HG02973 (cell line): Measurements from ENCODE around the gene YRDC.

Experiments used
- ATAC-seq: cut with Tn5 transposase; IDR thresholded peaks from one replicate; pipeline ENCODE4 v1.9.1; 2021; ENCODE audit warnings: moderate library complexity; ENCODE audit not compliant: unreplicated experiment

The YRDC gene

GRCh38 chr1:37822906-37823815, 15.2 kb upstream of the YRDC start:
- no peak for ATAC-seq

DNA sequence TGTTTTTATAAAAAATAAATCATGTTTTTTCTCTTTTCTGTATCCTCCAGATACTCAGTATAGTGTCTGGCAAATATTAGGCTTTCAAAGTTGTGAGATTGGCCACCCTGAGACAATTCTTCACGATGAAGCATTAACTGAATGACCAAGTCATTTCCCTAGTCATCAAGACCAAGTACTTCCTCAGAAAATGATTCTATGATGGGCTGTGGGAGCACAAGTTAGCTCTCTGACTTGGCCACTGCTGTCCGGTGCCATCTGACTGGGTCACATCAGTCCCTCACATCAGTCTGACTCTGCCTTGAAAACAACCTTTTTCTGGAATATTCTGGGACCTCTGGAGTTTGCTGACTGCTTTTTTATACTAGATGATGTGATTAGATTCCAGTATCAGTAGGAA, 13.5 kb upstream of the YRDC start:
- ATAC-seq, result no peak

DNA sequence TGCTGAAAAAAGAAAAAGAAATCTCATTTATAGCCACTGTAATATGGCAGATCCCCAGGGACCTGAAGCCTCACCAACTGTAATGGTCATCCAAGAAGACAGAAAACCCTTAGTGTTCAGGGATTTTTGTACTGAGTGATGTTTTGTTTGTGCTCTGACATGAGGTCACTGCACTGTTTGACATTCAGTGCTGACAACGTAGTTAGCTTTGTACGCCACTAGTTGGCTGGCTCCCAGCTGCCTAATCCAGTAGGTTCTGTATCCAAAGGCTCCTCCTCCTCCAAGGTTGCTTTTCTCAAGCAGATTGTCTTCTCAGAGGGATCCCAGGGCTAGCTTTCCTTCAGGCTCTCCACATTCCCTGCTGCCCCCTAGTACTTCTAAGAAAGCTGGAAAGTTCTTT, 9.5 kb upstream of the YRDC start:
- no peak for ATAC-seq

- no peak for ATAC-seq
Measured at GRCh38 chr1:37814252-37814651, 6.2 kb upstream of the YRDC start.

GRCh38 chr1:37813529-37814145, 5.6 kb upstream of the YRDC start:
- no peak for ATAC-seq

- peak; percentile 34 for ATAC-seq
Measured at GRCh38 chr1:37811027-37811655, 3.1 kb upstream of the YRDC start.

DNA sequence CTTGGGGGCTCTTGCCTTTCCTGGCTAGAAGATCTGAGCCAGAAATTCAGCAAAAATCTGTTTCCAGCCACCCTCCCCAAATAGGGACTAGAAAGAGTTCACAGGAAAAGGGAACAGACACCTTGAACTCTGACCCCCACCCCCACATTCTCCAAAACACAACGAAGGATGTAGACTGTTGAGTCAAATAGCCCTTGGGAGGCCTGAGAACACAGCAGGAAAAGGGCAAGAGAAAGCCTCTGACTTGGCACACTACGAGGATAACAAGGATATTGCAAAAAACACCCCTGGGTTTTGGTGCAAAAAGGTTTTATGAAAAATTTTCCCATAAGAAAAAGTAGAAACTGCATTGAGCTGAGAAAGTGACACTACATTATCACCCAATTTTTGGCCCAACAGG, 1.9 kb upstream of the YRDC start:
- no peak for ATAC-seq

GRCh38 chr1:37808369-37809319, 636 bp upstream of the YRDC start:
- peak; percentile 33 for ATAC-seq

- ATAC-seq, result no peak
Measured at GRCh38 chr1:37807220-37807554, 821 bp downstream of the YRDC start.

GRCh38 chr1:37802439-37802838, 5.6 kb downstream of the YRDC start:
- no peak for ATAC-seq

DNA sequence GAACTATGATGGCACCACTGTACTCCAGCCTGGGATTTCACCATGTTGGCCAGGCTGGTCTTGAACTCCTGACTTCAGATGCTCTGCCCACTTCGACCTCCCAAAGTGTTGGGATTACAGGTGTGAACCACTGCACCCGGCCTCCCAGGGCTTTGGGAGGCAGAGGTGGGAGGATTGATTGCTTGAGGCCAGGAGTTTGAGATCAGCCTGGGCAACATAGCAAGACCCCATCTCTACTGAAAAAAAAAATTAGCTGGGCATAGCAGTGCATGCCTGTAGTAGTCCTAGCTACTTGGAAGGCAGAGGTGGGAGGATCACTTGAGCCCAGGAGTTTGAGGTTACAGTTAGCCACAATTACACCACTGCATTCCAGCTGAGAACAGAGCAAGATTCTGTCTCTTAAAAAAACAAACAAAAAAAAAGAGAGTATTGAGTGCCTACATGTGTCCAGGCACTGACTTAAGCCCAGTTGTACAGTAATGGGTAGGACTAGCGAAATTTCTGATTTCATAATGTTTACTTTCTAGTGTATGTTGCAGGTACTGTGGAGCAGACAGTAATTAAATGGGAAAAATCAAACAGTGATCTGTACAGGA, 10.2 kb downstream of the YRDC start:
- ATAC-seq, result no peak

DNA sequence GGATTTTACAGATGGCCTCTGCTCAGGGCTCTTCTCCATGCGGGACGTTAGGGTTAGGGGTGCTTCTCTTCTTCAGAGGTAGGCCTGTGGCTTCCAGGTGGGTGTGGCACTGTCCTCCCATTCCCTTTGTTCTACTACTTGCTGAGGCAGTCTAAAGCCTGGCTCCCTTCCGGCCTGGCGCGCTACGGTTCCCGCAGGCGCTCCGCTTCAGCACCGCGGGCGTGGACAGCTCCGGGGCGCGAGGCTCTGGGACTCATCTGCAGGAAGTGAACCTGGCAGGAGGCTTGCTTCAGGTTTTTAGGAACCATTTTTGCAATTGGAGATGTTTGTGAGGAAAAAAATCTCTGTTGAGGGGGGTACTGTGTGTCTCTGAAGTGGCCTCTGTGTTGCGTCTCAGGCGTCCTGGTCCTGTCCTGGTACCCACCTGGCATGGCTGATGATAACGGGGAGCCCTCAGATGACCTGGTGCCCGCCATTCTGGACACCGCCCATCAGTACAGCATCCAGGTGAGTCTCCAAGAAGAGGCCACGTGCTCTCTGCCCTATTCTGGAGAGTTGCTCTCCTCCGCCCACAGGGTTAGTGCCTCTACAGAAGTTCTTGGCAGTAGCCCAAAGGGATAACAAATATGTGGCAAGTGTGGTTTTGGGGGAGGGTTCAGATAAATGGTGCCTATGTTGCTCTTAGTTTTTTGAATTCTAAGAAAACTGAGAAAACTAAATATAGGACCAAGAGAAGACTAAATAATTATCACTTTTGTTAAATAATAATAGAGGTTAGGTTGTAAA, 12.5 kb downstream of the YRDC start:
- no peak for ATAC-seq

- no peak for ATAC-seq
Measured at GRCh38 chr1:37794372-37795339, 13.4 kb downstream of the YRDC start.

DNA sequence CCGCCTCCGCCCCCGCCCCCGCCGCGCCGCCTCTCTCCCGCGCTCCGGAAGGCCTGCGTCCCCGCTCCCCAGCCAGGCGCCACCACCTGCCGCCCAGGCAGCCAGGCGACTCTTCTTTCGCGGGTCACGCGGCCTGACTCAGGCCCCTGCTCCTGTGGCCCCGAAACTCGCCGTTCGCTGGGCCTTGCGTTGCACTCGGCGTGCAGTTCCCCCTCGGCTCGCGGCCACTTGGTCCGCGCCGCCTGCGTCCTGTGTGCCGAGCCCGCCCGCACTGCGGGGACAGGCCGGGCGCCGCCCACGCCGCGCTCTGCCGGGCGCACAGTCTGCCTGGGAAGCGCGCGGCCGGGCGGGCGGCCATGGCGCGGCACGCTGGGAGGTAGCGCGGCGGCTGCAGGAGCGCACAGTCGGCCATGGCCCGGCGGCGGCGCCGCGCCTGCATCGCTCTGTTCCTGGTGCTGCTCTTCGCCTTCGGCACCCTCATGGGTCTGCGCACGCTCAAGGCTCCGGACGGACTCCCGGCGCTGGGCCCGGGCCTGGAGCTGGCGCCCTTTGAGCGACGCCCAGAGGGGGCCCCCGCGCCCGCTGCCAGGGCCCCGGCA, 14.1 kb downstream of the YRDC start, which contains the start of gene MANEAL:
Gene MANEAL, plus strand, starts transcription at position 75 of the 599 bp plus-strand sequence. Its CDS starts 336 bp downstream, at position 411.
- no peak for ATAC-seq

DNA sequence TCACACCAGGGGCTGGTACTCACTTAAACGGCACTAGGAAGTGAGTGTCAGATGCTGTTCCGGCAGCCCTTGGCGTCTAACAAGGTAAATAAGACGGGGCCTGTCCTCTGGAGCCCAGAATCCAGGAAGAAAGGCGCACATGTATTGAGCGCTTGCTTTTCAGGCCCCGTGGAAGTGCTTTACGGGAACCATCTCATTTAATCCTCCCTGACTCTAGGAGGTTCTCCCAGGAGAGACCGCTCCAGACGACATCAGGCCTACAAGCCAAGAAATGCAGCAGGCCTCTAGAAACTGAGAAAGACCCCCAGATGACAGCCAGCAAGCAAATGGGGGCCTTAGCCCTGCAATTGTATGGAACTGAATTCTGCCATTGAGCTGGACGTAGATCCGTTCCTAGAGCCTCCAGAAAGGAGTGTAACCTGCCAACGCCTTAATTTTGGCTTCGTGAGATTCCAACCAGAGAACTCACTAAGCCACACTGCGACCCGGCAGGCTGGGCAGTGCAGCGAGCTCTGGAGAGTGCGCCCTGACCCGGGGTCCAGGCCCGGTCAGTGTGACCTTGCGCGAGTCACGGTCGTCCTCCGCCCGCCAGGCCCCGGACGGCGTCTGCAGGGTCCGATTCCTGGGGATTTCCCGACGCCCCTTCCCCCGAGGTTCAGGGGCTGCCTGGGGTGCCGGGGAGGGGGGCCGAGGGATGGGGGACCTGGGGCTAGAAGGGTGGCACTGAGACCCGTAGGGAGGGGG, 14.9 kb downstream of the YRDC start:
- no peak for ATAC-seq

GRCh38 chr1:37782491-37782890, 25.5 kb downstream of the YRDC start:
- ATAC-seq, result no peak

DNA sequence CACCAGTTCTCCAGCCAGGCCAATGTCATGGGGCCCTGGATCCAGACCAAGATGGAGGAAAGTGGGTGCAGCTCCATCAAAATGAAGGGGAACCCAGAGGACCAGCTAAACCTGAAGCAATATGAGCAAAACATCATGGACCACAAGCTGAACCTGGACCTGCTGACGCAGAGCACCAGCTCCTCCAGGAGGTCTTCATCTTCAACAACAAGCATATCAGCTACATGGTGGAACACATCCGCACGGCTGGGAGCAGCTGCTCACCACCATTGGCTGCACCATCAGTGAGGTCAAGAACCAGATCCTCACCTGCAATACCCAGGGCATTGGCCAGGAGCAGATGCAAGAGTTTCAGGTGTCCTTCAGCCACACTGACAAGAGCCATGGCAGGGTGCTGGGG, 29.4 kb downstream of the YRDC start:
- no peak for ATAC-seq
